Ovary (tissue), 9 donors: ENCODE measurements around the gene LRMDA. TPM values are rescaled to one million over a fixed set of nuclear protein-coding genes. Genes with fewer than 3 reads are reported as not detected.

ENCODE experiments used
- DNase-seq, 5 donors: peaks; one replicate each; pipeline ENCODE4 v3.0.0-alpha.2; 2019 to 2020
- H3K27ac ChIP-seq, 2 donors: fragments of 200-600 bp; one replicate each; pipeline versions ENCODE4 v1.5.1 to v1.8.0; 2019 to 2022
- H3K27me3 ChIP-seq: fragments of 200-600 bp; one replicate; pipeline ENCODE4 v1.8.0; 2022
- H3K36me3 ChIP-seq: fragments of 200-600 bp; sonication (generic); one replicate; pipeline ENCODE4 v1.5.1; 2019
- H3K4me1 ChIP-seq: one replicate; pipeline ENCODE4 v1.8.1; 2013; ENCODE audit warnings: mild to moderate bottlenecking, moderate library complexity; ENCODE audit not compliant: insufficient read depth
- H3K4me3 ChIP-seq: fragments of 200-600 bp; sonication (generic); one replicate; pipeline ENCODE4 v1.5.1; 2017
- H3K9me3 ChIP-seq, 2 donors: fragments of 200-600 bp in 1 of 2; sonication (generic) in 1 of 2; one replicate each; pipeline versions ENCODE4 v1.5.1 to v1.8.1; 2013 to 2019; ENCODE audit warnings: mild to moderate bottlenecking in 1 of 2, moderate library complexity in 1 of 2
- EP300 ChIP-seq: sonication (generic); formaldehyde crosslinking; IDR thresholded peaks from one replicate; pipeline ENCODE4 v1.6.1; 2017; ENCODE audit warnings: antibody characterized with exemption
- POLR2A ChIP-seq: fragments of 450-650 bp; IDR thresholded peaks from one replicate; pipeline ENCODE4 v1.6.1; 2017; ENCODE audit warnings: antibody characterized with exemption, mild to moderate bottlenecking, moderate library complexity
- WGBS, 3 donors: extraction: QIAGEN DNeasy Blood & Tissue Kit in 1 of 3; methylation state at CpG; one replicate each; pipeline versions ENCODE4 v1.1.5 to v1.1.7; 2013 to 2017; 5-methylcytosine and 5-hydroxymethylcytosine counted together
- intact Hi-C, 4 donors: fragments of 100-400 bp; cut with DNase I; formaldehyde crosslinking; loops; one replicate each; pipeline versions ENCODE4 v1.11.0 to v1.15.1; 2022 to 2023
- polyA plus RNA-seq, 2 donors: library from polyadenylated mRNA; stranded (reverse); fragments of 200-250 nt in 1 of 2; fragments of 350-450 nt in 1 of 2; fragmentation: Illumina TruSeq in 1 of 2; extraction: RNeasy Lipid Tissue Mini Kit (QIAGEN cat#74804) in 1 of 2; gene quantifications; one replicate each; pipeline ENCODE4 v1.2.3, GENCODE V29; 2013 to 2014
- total RNA-seq, 7 donors: library from RNA; depleted of rRNA in 2 of 7; stranded (reverse); fragments of >200 nt in 2 of 7; fragmentation: NEBNext Ultra II Directional in 3 of 7; extraction: Animal tissue kit (Norgen Biotek cat#: 25700) in 3 of 7; gene quantifications; one replicate each; pipeline versions ENCODE4 v1.1.0 to v1.2.4, GENCODE V29; 2016 to 2023
- TF ChIP-seq, protein P1 (sequence below), 3 donors: fragments of 450-650 bp in 2 of 3; fragments of 200-600 bp in 1 of 3; IDR thresholded peaks; one replicate each; pipeline versions ENCODE4 v1.5.1 to v1.8.0; 2016 to 2022; ENCODE audit warnings: antibody characterized with exemption in 3 of 3, mild to moderate bottlenecking in 1 of 3
- donor health status: DM: no; HTN: no; CAD: no; lungs with moderate emphysema.
- donor health status: DM: no; HTN: no; CAD: no.
- donor health status: Bipolar disorder and iron deficiency.
- donor health status: DM: yes; HTN: yes; CAD: no.
- donor health status: DM: no; HTN: no; CAD: no.
- donor health status: DM: yes; HTN: yes; CAD: no.

The LRMDA gene
- total and polyA plus RNA-seq, 9 donors = 14.8 to 30.7 (median 22.9) TPM

DNA sequence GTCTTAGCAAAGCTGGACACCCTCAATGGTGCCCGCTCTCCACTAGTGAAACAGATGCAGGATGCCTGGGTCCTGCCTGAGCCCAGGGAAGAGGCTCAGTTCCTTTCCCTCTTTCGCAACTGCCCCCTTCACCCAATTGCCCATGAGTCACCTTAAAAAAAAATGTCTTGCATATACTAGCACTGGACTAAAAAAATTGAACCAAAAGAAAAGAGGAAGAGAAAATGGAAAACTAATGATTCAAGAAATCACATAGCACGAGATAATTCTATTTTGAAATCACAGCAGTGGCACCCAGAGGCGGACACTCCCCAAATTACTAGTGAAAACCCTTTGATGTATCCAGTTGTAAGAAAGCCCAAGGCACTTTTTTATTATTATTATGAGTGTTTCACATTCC, 972.5 kb downstream of the LRMDA start:
- Histone ChIP-seq H3K4me3 (no peak overlapping the region), H3K27ac (no peak overlapping the region), H3K36me3 (no peaks in the 10 kb centered on the region), H3K27me3 (no peaks in the 10 kb centered on the region), H3K9me3 (no peaks in the 10 kb centered on the region), H3K4me1 (peaks cover 5% of the 10 kb centered on the region)
- TF ChIP-seq, protein P1, sequence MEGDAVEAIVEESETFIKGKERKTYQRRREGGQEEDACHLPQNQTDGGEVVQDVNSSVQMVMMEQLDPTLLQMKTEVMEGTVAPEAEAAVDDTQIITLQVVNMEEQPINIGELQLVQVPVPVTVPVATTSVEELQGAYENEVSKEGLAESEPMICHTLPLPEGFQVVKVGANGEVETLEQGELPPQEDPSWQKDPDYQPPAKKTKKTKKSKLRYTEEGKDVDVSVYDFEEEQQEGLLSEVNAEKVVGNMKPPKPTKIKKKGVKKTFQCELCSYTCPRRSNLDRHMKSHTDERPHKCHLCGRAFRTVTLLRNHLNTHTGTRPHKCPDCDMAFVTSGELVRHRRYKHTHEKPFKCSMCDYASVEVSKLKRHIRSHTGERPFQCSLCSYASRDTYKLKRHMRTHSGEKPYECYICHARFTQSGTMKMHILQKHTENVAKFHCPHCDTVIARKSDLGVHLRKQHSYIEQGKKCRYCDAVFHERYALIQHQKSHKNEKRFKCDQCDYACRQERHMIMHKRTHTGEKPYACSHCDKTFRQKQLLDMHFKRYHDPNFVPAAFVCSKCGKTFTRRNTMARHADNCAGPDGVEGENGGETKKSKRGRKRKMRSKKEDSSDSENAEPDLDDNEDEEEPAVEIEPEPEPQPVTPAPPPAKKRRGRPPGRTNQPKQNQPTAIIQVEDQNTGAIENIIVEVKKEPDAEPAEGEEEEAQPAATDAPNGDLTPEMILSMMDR (IDR thresholded peaks at IDR 0.05) = no peak
- TF ChIP-seq EP300 (no peak), POLR2A (no peak)
- intact Hi-C loops = no loop called here
- WGBS, 3 donors = 45 to 55% (median 46%) methylated on average over 4 of the region's 4 CpGs
- DNase-seq = peak in 3 of 5 donors; percentile 20 to 24 (median 20)

DNA sequence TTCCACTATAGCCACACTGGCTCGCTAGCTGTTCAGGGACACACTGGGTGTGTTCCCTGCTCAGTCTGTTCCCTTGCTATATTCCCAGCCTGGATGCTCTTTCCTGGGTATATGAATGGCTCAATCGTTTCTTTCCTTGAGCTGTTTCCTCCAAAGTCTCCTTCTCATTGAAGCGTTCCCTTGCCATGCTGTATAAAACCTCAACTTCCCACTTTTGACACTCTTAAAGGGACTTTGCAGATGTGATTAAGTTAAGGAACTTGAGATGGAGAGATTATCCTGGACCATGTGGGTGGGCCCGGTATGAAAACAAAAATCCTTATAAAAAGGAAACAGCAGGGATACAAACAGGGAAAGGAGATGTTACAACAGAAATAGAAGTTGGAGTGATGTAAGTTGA, 973.1 kb downstream of the LRMDA start:
- H3K27ac ChIP-seq = no peak overlapping the region
- no peak overlapping the region for H3K4me3 ChIP-seq
- TF ChIP-seq EP300 (no peak), POLR2A (no peak)
- TF ChIP-seq, protein P1 (IDR thresholded peaks at IDR 0.05) = no peak
- H3K27me3 ChIP-seq = no peaks in the 10 kb centered on the region
- no peak for DNase-seq
- H3K36me3 ChIP-seq = no peaks in the 10 kb centered on the region
- H3K4me1 ChIP-seq = peaks cover 5% of the 10 kb centered on the region
- WGBS, 3 donors = 77 to 78% (median 78%) methylated on average over 4 of the region's 4 CpGs
- H3K9me3 ChIP-seq = no peaks in the 10 kb centered on the region
- intact Hi-C loops = no loop called here

DNA sequence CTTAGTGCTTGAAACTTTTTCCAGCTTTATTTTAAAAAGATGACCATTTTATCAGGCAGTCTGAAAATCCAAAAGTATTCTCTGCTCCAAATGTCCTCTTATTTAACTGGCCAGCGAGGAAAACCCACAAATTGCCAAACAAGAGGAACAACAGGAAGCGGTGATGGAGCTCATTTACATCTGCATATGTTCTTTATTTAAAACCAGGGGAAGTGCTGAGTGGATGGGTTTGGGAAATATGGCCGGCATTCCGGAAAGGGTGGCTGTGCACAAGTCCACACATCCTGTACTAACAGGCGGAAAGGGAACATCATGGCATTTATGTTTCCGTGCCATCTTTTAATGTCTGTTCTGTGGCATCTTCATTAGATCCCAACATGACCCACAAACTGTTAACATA, 974.5 kb downstream of the LRMDA start:
- TF ChIP-seq, protein P1 (IDR thresholded peaks at IDR 0.05) = no peak
- no peak for TF ChIP-seq EP300

DNA sequence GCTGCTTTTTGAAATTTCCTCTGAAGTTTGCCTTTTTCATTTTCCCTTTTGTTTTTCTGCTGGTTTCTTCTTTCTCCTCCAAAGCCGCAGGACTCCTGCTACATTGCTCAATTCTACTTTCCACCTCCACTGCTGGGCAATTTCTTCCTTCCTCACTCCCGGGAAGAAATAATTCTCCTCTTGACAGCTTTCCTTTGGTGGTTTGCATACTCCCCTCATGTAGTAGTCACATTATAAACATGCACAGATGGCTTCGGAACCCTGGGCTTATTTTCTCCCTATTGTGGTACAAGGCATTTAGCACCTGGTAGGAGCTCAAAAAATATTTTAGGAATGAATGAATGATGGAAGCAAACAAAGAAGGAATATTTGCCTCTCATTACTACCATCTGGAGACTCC, 977.2 kb downstream of the LRMDA start:
- 43 to 57% (median 46%) methylated on average over 3 of the region's 3 CpGs for WGBS, 3 donors

More for the DNA sequence above, 974.5 kb downstream of the LRMDA start:
- peaks cover 11% of the 10 kb centered on the region for H3K4me1 ChIP-seq
- intact Hi-C loops = no loop called here
- no peaks in the 10 kb centered on the region for H3K27me3 ChIP-seq
- no peak for DNase-seq
- no peak overlapping the region for H3K27ac ChIP-seq
- H3K4me3 ChIP-seq = no peak overlapping the region
- H3K9me3 ChIP-seq = no peaks in the 10 kb centered on the region
- 92 to 96% (median 92%) methylated on average over 6 of the region's 6 CpGs for WGBS, 3 donors
- no peaks in the 10 kb centered on the region for H3K36me3 ChIP-seq

More for the DNA sequence above, 977.2 kb downstream of the LRMDA start:
- intact Hi-C loops = no loop called here
- H3K27me3 ChIP-seq = no peaks in the 10 kb centered on the region
- H3K4me1 ChIP-seq = peaks cover 19% of the 10 kb centered on the region
- no peak overlapping the region for H3K27ac ChIP-seq
- H3K4me3 ChIP-seq = no peak overlapping the region
- DNase-seq = no peak
- TF ChIP-seq POLR2A = no peak
- TF ChIP-seq, protein P1 (IDR thresholded peaks at IDR 0.05) = no peak
- no peak for TF ChIP-seq EP300
- no peaks in the 10 kb centered on the region for H3K9me3 ChIP-seq
- no peaks in the 10 kb centered on the region for H3K36me3 ChIP-seq
